ENCODE data around the gene TBC1D2. TPM values are rescaled to one million over a fixed set of nuclear protein-coding genes. Genes with fewer than 3 reads are reported as not detected.
A peak's percentile ranks its signal among the peaks of the same experiment; 100 is the strongest.

Gene TBC1D2
- total RNA-seq, 2 donors from 2014 or later, result 26.0 to 28.3 TPM

GRCh38 chr9:98203153-98203552 lies 52.3 kb downstream of the TBC1D2 start:
- no peak for DNase-seq
- intact Hi-C loops (cut with DNase I, micrococcal nuclease), result loop anchor here in 1 of 2 donors (10.0 kb wide), 1 partner anchor 52 kb away; the partner anchor contains the start of gene TBC1D2
- no peak for ATAC-seq

- no peak for ATAC-seq
- intact Hi-C loops (cut with DNase I, micrococcal nuclease), result loop anchor here in 1 of 2 donors (10.0 kb wide), 1 partner anchor 53 kb away; the partner anchor contains the start of gene TBC1D2
- no peak for DNase-seq
These were observed 53.2 kb downstream of the TBC1D2 start for GRCh38 chr9:98202252-98202651.

- ATAC-seq (no peak), DNase-seq (no peak)
- intact Hi-C loops (cut with DNase I, micrococcal nuclease), result loop anchor here in 1 of 2 donors (10.0 kb wide), 1 partner anchor 53 kb away; the partner anchor contains the start of gene TBC1D2
These were observed 53.7 kb downstream of the TBC1D2 start for GRCh38 chr9:98201749-98202148.

GRCh38 chr9:98201102-98201501 lies 54.3 kb downstream of the TBC1D2 start:
- DNase-seq (no peak), ATAC-seq (no peak)
- intact Hi-C loops (cut with DNase I, micrococcal nuclease), result loop anchor here in 1 of 2 donors (10.0 kb wide), 1 partner anchor 54 kb away; the partner anchor contains the start of gene TBC1D2

GRCh38 chr9:98199388-98200033 lies 55.9 kb downstream of the TBC1D2 start:
- intact Hi-C loops (cut with DNase I, micrococcal nuclease), result loop anchor here in 1 of 2 donors (10.0 kb wide), 1 partner anchor 55 kb away; the partner anchor contains the start of gene TBC1D2
- DNase-seq (no peak), ATAC-seq (no peak)

- DNase-seq (no peak), ATAC-seq (no peak)
- intact Hi-C loops (cut with DNase I, micrococcal nuclease), result no loop called here
These were observed 59.8 kb downstream of the TBC1D2 start for GRCh38 chr9:98195671-98196070.

GRCh38 chr9:98193336-98193944 lies 62.0 kb downstream of the TBC1D2 start:
- no peak for DNase-seq
- intact Hi-C loops (cut with DNase I, micrococcal nuclease), result no loop called here
- ATAC-seq, result no peak

- intact Hi-C loops (cut with DNase I, micrococcal nuclease), result no loop called here
- DNase-seq (peak; percentile 80 to 87), ATAC-seq (peak; percentile 79)
These were observed 62.7 kb downstream of the TBC1D2 start, which contains the start of gene CORO2A for GRCh38 chr9:98192503-98193335. Gene CORO2A, minus strand, starts transcription at chr9:98192637. Its CDS starts 34,977 bp downstream, at chr9:98157660.

GRCh38 chr9:98191671-98192502 lies 63.6 kb downstream of the TBC1D2 start:
- ATAC-seq, result peak; percentile 53
- intact Hi-C loops (cut with DNase I, micrococcal nuclease), result no loop called here
- DNase-seq, result peak; percentile 60 to 70

- DNase-seq (no peak), ATAC-seq (no peak)
- intact Hi-C loops (cut with DNase I, micrococcal nuclease), result no loop called here
These were observed 64.3 kb downstream of the TBC1D2 start for GRCh38 chr9:98191181-98191608.

- intact Hi-C loops (cut with DNase I, micrococcal nuclease), result no loop called here
- ATAC-seq (no peak), DNase-seq (no peak)
These were observed 64.7 kb downstream of the TBC1D2 start for GRCh38 chr9:98190757-98191105.

- DNase-seq (no peak), ATAC-seq (no peak)
- intact Hi-C loops (cut with DNase I, micrococcal nuclease), result no loop called here
These were observed 66.0 kb downstream of the TBC1D2 start for GRCh38 chr9:98189412-98189811.

- intact Hi-C loops (cut with DNase I, micrococcal nuclease), result no loop called here
- no peak for ATAC-seq
- no peak for DNase-seq
These were observed 67.5 kb downstream of the TBC1D2 start for GRCh38 chr9:98187926-98188325.

GRCh38 chr9:98186236-98186635 lies 69.2 kb downstream of the TBC1D2 start:
- intact Hi-C loops (cut with DNase I, micrococcal nuclease), result no loop called here
- ATAC-seq, result no peak

GRCh38 chr9:98185611-98186171 lies 69.8 kb downstream of the TBC1D2 start:
- ATAC-seq, result no peak

More at GRCh38 chr9:98186236-98186635, 69.2 kb downstream of the TBC1D2 start:
- DNase-seq, result no peak

GRCh38 chr9:98185021-98185567 lies 70.4 kb downstream of the TBC1D2 start:
- no peak for DNase-seq
- intact Hi-C loops (cut with DNase I, micrococcal nuclease), result no loop called here
- no peak for ATAC-seq

More at GRCh38 chr9:98185611-98186171, 69.8 kb downstream of the TBC1D2 start:
- intact Hi-C loops (cut with DNase I, micrococcal nuclease), result no loop called here
- DNase-seq, result no peak

GRCh38 chr9:98184326-98184725 lies 71.1 kb downstream of the TBC1D2 start:
- DNase-seq, result no peak
- intact Hi-C loops (cut with DNase I, micrococcal nuclease), result no loop called here
- ATAC-seq, result no peak

Data from left colon (tissue), 2 donors.